ENCODE results near the gene ST3GAL6. TPM values are rescaled to one million over a fixed set of nuclear protein-coding genes. Genes with fewer than 3 reads are reported as not detected.

ST3GAL6 gene, protein sequence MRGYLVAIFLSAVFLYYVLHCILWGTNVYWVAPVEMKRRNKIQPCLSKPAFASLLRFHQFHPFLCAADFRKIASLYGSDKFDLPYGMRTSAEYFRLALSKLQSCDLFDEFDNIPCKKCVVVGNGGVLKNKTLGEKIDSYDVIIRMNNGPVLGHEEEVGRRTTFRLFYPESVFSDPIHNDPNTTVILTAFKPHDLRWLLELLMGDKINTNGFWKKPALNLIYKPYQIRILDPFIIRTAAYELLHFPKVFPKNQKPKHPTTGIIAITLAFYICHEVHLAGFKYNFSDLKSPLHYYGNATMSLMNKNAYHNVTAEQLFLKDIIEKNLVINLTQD
- polyA plus RNA-seq: 10 to 100 TPM in 1 of 3 donors, 1 to 10 TPM in 2; 3.3 to 13.1 (median 9.9) TPM

DNA sequence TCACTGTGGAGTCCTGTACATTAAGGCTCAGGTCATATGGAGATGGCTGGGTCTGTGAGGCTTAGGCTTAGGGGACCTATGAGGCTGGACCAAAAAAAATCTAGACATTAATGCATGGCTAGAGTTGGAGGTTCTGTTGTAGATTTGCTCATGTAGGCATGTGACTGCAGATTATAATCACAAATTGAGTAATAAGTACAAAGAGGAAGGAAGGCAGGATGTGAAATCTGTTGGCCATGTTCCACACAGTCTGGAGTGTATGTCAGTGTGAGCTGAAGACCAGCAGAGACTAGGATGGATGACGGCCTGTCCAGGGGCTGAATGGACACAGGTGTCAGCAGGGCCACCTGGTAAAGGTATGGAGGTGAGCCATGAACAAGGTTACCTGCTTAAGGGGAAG, at the start of gene ST3GAL6:
ST3GAL6 (plus strand) TSS at position 265 of the 400 bp plus-strand sequence. CDS start 5,101 bp downstream, outside the sequence.
- 21 to 56% (median 27%) methylated on average over 1 of the region's 1 CpG for WGBS, 3 donors
- H3K27ac ChIP-seq (ENCODE audit: low read depth, low read length): no peak within 1 kb of the TSS

DNA sequence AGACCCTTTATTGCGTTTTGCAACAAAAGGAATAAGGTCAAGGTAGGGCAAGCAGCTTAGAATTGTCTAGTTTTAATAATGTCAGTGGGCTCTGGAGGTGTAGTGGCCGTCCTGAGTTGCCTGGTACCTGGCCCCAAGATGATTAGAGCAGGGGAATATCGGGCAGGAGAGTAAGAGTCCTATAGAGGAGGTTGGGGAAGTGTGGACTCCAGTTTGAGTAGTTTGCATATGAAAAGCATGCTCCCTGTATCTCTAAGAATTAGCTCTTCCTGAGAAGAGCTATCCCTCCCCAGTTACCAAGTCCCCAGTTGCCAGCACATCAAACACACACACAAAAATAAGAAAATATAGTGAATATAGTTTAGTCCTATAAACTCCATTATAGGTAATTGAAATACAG, 49.2 kb upstream of the ST3GAL6 start:
- WGBS, 3 donors: 61 to 76% (median 66%) methylated on average over 3 of the region's 3 CpGs
- no peak overlapping the region for H3K27ac ChIP-seq (ENCODE audit: low read depth, low read length)

DNA sequence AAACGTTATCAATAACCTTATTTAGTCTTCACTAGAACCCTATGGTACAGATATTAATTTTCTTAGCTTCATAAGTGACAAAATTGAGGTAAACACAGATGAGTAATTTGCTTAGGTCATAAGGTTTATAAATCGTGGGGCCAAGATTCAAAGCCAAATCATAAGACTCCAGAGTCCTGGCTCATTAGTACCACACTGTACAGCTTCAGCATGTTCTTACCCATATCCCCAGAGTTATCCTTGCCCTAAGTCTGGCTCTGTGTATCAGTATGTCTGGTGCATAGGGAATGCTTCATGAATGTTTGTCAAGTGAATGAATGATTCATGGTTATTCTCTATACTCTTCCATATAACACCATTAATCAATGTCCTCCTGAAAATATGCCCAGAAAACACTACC, 45.6 kb upstream of the ST3GAL6 start:
- no peak overlapping the region for H3K27ac ChIP-seq (ENCODE audit: low read depth, low read length)
- 47 to 81% (median 70%) methylated on average over 2 of the region's 2 CpGs for WGBS, 3 donors

DNA sequence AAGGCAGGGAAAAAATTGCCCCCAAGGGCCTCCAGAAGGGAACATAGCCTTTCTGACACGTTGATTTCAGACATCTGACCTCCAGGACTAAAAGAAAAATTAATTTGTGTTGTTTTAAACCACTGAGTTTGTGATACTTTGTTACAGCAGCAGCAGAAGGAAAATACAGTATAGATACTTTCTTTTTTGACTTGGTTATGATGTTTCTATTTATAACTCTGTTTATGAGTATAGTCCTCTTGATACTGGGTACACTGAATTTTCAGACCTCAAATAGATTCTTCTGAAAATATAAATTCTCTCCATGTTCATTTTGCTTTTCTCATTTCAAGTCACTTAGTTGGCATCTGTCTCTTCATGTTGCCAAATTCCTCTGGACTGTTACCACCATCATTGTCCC, 44.4 kb upstream of the ST3GAL6 start:
- WGBS, 3 donors: 33 to 69% (median 64%) methylated on average over 1 of the region's 1 CpG
- no peak overlapping the region for H3K27ac ChIP-seq (ENCODE audit: low read depth, low read length)

DNA sequence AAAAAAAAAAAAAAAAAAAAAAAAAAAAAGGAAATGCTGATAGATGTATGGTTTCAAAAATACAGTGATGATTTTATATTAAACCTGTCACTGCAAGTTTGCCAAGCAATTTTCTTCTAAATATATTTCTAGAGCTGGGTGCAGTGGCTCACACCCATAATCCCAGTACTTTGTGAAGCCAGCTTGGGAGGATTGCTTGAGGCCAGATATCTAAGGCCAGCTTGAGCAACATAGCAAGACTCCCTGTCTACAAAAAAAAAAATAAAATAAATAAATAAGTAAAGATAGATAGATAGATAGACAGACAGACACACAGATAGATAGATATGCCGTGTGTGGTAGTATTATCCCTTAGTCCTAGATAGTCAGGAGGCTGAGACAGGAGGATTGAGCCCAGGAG, 41.4 kb upstream of the ST3GAL6 start:
- H3K27ac ChIP-seq (ENCODE audit: low read depth, low read length): no peak overlapping the region
- 88 to 89% (median 88%) methylated on average over 1 of the region's 1 CpG for WGBS, 3 donors

DNA sequence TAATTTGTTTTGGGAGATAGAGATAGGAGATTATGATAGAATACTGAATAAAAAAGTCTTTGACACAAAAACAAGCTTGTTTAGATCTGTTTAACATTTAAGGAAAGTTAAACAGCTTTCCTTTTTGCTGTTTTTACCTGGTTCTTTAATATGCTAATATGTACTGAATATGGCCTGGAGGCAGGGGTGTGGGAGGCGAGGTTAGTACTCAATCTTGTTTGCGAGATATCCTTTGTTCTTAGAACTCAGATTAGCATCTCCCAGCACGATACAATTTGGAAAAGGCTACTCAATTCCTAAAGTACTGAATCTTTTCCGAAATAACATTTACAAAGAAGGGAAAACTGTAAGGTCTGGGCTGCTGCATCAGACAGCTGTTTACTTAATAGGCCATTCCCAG, 40.8 kb upstream of the ST3GAL6 start:
- WGBS, 3 donors: 79 to 85% (median 82%) methylated on average over 4 of the region's 4 CpGs
- no peak overlapping the region for H3K27ac ChIP-seq (ENCODE audit: low read depth, low read length)

DNA sequence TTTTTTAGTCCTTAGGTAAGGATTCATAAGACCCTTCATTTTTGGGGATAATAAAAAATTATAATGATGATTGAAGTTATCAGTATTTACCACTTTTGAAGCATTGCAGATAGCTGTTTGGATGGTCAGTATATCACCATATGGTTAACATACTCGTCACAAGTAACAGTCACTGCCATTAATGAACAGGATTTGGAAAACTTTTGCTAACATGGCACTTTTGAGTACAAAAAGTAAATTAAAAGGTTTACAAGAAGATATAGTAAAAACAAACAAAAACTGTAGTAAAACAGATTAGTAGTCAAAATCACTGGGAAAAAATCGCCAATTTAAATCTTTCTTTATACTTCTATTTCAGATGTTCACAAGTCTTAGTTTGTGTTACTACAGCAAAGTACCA, 37.8 kb upstream of the ST3GAL6 start:
- 86 to 94% (median 92%) methylated on average over 2 of the region's 2 CpGs for WGBS, 3 donors
- H3K27ac ChIP-seq (ENCODE audit: low read depth, low read length): no peak overlapping the region

DNA sequence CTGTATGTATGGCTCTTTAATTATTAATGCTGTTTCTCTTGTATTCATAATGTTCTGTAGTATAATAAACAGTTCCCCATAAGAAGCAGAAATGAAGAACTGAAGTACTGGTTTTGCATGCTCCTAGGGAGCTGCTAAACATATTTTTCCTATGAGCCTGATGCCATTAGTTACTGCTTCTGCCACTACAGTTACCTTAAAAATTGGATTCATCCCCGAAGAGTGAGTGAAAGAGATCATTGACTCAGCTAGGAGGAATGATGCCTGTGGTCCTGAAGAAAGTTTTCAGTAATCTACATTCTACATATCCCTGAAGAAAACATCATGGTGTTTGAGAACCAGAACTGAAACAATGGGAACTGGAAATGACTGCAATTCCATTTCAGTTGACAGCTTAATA, 37.1 kb upstream of the ST3GAL6 start:
- no peak overlapping the region for H3K27ac ChIP-seq (ENCODE audit: low read depth, low read length)
- WGBS, 3 donors: 86 to 94% (median 87%) methylated on average over 1 of the region's 1 CpG

DNA sequence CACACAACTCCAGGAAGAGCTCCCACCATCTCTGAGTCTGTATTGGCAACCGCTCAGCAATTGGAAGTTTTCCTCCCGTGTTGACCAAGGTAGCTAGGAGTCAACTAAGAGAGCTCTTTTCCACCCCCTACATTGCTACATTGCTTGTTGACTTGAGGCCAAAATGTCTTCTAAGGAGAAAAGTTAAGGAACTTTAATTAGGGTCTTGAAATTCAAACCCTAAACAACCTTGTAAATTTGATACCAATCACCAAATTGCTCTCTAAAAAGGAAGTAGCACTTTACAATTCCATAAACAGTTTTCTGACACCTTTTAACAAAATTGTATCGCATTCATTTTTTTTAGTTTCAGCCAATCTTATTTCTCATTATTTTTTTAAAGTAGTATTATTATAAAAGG, 35.5 kb upstream of the ST3GAL6 start:
- H3K27ac ChIP-seq (ENCODE audit: low read depth, low read length): no peak overlapping the region
- WGBS, 3 donors: 83 to 88% (median 85%) methylated on average over 3 of the region's 3 CpGs

DNA sequence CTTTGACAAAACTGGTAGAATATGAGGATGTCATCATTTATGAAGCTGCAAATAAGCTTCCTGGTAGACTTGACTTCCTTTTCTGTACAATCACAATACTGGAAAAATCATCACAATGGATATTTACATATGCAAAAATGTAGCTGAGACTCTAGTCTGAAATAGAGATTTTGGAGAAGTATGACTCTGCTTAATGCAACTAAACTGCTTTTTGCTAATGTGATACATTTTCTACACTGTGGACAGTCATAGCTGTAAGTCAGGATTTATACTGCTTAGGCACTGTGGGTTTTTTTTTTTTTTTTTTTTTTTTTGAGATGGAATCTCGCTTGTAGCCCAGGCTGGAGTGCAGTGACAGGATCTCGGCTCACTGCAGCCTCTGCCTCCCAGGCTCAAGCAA, 34.5 kb upstream of the ST3GAL6 start:
- H3K27ac ChIP-seq (ENCODE audit: low read depth, low read length): no peak overlapping the region
- 90 to 100% (median 98%) methylated on average over 1 to 2 of the region's 2 CpGs for WGBS, 3 donors

DNA sequence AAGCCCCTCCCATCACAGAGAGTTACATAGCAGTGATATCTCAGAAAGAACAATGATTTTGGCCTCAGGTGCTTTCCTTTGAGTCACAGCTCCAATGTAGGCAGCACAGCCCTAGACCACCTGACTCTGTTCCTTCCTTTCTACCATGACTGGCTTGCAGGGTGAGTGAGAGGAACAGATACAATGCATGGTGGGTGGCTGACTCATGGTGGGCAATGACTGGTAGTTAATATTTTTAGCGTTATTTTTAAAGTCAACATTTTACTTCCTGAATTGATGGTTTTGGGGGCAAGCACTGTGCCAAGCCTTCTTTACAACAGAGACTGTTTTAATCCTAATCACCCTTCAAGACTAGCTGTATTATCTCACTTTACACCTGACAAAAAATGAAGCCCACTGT, 32.8 kb upstream of the ST3GAL6 start:
- 54 to 71% (median 59%) methylated on average over 1 of the region's 1 CpG for WGBS, 3 donors

DNA sequence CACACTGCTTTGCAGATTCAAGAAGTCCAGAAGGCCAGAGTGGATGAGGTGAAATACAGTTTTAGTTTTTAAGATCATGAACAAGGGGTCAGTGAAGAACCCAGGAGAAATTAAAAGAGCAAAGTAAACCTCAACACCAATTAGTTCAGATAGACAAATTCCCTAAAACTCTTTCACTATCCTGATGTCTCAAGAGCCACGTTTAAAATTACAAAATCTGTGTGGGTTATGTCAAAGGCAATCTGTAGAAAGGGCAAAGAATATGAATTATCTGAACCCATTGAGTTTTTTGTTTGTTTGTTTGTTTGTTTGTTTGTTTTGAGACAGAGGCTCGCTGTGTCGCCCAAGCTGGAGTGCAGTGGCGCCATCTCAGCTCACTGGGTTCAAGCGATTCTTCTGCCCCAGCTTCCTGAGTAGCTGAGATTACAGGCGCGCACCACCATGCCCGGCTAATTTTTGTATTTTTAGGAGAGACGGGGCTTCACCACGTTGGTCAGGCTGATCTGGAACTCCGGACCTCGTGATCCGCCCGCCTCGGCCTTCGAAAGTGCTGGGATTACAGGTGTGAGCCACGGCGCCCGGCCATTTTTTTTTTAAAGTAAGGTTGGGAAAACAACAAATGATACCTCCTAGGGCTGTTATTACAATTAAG, 32.1 kb upstream of the ST3GAL6 start:
- 90 to 91% (median 90%) methylated on average over 19 of the region's 19 CpGs for WGBS, 3 donors
- no peak overlapping the region for H3K27ac ChIP-seq (ENCODE audit: low read depth, low read length)

More for the DNA sequence above, 32.8 kb upstream of the ST3GAL6 start:
- no peak overlapping the region for H3K27ac ChIP-seq (ENCODE audit: low read depth, low read length)

DNA sequence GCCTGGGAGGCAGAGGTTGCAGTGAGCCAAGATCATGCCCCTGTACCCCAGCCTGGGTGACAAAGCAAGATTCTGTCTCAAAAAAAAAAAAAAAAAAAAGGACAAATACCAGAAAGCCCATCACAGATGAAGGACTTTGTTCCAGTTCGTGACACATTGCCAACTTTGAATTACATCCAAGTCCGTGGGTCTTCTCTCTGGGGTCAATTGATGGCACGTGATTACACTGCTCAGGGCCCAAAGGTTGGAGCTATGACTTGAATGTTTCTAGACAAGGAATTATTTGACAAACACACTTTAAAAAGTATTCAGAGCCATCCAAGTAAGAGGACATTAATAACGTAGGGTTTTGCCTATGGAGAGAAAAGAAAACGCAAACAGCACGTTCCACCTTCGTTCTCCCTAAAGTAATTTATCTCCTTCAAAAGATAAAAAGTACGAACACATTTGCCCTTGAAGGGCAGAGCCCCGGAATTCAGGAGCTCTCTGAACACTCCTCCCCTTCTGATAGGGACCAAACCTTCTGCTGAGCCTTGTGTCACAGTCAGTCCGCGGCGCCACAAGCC, 31.3 kb upstream of the ST3GAL6 start:
- 3 to 6% (median 4%) methylated on average over 12 of the region's 12 CpGs for WGBS, 3 donors
- H3K27ac ChIP-seq (ENCODE audit: low read depth, low read length): no peak overlapping the region

DNA sequence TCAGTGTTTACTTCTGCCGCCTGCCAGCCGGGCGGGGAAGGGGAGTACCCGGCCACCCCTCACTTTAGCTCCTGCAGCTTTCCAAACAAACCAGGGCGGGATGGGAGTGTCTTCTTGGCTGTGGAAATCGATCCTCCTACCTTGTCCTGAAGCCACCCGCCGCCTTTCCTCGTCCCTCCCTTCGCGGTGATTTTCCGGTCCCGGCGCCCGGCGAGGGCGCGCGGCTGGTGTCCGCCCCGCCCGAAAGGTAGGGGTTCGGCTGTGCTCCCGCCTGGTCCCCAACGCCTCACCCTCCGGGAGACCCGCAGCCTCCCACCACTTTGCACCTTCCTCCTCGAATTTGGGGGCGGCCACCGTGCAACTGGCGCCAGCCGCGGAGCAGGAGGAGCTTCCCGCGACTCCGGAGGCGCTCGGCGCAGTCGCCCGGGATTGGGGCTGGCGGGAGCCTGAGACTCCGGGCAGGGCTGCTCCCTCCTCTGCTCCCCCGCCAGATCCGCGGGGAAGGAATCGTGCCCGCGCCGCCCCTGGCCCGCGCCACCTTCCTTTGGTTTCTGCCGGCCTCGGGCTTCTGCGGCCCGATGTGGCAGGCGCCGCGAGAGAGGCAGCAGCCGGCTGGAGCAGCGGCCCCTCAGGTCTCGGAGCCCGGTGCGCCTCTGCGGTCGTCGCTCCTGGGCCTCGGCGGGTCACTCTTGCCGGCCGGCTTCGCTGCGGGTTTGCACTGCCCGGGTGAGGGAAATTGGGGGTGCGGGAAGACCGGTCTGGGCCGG, 30.7 kb upstream of the ST3GAL6 start:
- WGBS, 3 donors: 0 to 1% (median 1%) methylated on average over 63 to 77 of the region's 77 CpGs
- H3K27ac ChIP-seq (ENCODE audit: low read depth, low read length): no peak overlapping the region

DNA sequence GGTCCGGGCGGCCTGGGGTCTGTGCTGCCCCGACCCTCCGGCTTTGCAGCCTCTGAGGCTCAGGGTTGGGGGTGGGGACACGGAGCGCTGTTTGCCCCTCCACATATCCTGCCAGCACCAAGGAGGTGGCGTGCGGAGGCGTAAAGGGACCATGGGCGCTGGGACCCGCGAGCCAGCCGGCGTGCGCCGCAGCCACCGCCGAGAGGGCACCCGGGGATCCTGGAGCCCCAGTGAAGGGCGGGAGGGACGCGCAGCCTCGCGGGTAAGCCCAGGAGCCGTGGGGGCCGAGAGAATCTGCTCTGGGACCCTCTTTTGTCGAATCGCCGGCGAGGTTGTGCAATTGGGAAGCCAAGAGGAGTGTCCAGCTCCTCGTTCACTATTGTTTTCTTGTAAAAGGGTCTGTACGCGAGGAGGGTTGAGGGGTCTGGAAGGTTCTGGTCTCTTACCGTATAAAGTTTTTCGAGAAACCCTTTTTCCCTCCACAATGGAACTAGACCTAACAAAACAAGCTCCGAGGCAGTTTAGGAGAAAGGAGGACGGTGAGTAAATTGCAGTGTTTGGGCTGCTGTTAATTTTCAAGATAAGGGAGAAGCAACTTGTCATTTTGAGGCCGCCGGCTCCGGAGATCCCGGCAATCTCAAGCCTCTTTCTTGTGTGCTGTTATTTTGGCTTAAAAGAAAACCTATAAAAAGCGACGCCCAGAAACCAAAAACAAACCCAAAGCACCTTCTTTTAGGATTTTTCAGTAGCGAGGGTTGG, 29.9 kb upstream of the ST3GAL6 start:
- no peak overlapping the region for H3K27ac ChIP-seq (ENCODE audit: low read depth, low read length)
- 0% methylated on average over 44 of the region's 44 CpGs for WGBS, 3 donors

DNA sequence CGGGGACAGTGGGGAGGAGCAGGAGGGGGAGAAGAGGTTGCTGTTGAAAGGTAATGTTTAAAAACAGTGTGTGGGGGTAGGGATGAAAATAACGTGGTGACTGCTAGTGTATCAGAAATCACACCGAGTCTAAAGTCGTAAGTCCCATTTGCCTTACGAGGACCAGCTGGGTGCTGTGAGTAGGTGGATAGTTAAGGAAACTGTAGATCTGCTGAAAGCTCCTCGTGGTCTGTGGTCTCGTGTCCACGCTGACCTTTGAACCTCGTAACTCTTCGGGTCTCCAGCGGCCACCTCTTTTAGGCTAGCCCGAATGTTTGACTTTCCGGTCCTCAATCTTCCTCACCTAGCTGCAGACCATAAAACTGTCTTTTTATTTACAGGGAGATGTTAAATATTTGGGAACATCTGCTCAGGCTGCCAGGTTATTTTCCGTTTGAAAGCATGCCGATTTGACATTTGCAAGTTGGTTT, 29.3 kb upstream of the ST3GAL6 start:
- 7 to 9% (median 8%) methylated on average over 15 of the region's 15 CpGs for WGBS, 3 donors

DNA sequence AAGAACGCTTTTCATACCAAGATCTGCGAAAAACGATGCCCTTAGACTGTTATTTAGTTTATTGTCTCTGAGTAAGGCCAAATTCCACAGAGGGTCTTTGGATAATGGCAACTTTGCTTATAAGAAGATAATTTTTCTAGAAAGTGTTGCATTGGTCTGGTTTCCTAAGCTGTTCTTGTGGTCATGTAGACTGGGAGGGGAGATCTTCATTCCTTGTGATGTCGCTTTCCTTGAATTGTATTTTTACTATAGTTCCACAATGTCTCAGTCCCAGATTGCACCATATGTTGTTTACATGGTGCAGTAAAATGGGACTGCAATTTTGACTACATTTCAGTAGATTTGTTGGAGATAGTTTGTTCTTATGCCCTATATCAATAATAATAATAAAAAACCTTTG, 28.8 kb upstream of the ST3GAL6 start:
- no peak overlapping the region for H3K27ac ChIP-seq (ENCODE audit: low read depth, low read length)

More for the DNA sequence above, 29.3 kb upstream of the ST3GAL6 start:
- no peak overlapping the region for H3K27ac ChIP-seq (ENCODE audit: low read depth, low read length)

DNA sequence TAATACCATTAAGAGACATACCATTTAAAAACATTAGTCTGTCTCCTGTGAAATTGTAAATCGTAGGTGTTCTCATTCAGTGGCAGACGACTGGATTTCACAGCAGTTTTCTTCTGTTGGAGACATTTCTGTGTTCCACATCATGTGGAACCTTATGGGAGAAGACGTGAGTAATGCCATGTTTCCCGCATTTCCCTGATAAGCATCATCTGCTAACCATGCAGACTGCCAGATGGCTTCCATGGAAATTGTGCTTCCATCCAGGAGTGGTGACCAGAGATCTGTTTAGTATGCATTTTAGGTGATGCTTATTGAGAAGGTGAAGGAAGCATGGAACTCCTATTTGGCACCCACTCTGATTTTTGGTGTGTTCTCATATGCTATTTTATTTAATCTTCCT, 28.4 kb upstream of the ST3GAL6 start:
- H3K27ac ChIP-seq (ENCODE audit: low read depth, low read length): no peak overlapping the region
- 78 to 86% (median 85%) methylated on average over 4 of the region's 4 CpGs for WGBS, 3 donors

More for the DNA sequence above, 28.8 kb upstream of the ST3GAL6 start:
- WGBS, 3 donors: 39 to 69% (median 48%) methylated on average over 4 of the region's 4 CpGs
